ENCODE data around the gene SNAP47. TPM values are rescaled to one million over a fixed set of nuclear protein-coding genes. Genes with fewer than 3 reads are reported as not detected.

SNAP47 gene
- total and polyA plus RNA-seq, 2 of the 4 experiments (the other 2 are of a cell fraction): 39.4 to 72.9 TPM

DNA sequence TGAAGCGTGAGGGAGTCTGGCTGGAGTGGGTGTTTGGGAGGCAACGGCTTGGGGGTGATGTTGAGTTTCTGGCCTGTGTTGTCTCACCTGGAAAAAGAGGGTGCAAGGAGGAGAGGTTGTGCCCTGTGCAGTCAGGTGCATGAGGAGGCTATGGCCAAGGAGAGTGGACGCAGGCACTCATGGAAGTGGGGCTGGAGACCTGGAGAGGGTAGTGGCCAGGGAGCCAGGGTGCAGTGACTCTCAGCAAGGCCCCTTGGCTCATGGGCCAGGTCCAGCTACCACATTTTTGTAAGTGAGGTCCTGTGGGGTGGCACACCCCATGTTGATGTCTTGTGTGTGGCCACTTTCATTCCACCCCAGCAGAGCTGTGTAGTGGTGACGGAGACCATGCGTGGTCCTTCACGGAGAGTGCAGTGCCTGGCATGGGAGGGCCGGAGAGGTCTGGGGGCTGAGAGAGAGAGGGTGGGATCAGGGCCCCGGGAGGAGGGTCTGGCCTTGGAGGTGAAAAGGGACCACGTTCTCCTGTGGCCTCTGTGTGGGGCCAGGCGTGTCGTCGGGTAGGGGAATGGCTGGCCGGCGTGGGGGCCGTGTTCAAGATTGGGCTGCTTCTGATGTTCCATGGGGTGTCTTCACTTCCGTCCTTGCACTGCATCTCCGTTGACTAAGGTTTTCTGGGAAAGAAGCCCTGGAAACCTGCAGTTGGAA lies 6.1 kb downstream of the SNAP47 start:
- Histone ChIP-seq H2BK20ac (ENCODE audit: low read depth, low read length) (no peak overlapping the region), H3K9me3 (ENCODE audit: control insufficient read depth, insufficient read depth, low read length) (no peaks in the 10 kb centered on the region), H4K8ac (ENCODE audit: low read depth in 2 of 2, low read length in 2 of 2) (no peak overlapping the region), H2AFZ (replicated peaks; ENCODE audit: low read length, poor library complexity) (no peak overlapping the region), H3K56ac (ENCODE audit: extremely low read depth, insufficient read depth, low read length) (no peak overlapping the region), H3K4me3 (ENCODE audit: insufficient read depth, low read depth, low read length) (no peak overlapping the region), H3K4me1 (ENCODE audit: control insufficient read depth, insufficient read depth, low read length) (no peaks in the 10 kb centered on the region), H3K36me3 (ENCODE audit: control insufficient read depth, insufficient read depth, low read length) (peaks cover 7% of the 10 kb centered on the region), H2BK15ac (ENCODE audit: low read depth, low read length) (no peak overlapping the region), H3K9me1 (ENCODE audit: insufficient read depth, low read length) (peaks cover 20% of the 10 kb centered on the region), H4K20me1 (ENCODE audit: insufficient read depth, low read length) (peaks cover 43% of the 10 kb centered on the region), H2AK5ac (ENCODE audit: low read depth, low read length) (no peak overlapping the region), H2BK5ac (ENCODE audit: low read depth, low read length, poor library complexity, severe bottlenecking) (no peak overlapping the region), H3K4me2 (ENCODE audit: low read depth, low read length) (no peak overlapping the region), H4K91ac (ENCODE audit: insufficient read depth, low read depth, low read length) (no peak overlapping the region), H3K4ac (ENCODE audit: low read depth, low read length) (no peak overlapping the region), H3K79me1 (ENCODE audit: low read depth in 1 of 2, low read length in 2 of 2) (peaks cover 41 to 88% of the 10 kb centered on the region in 2 experiments), H3K27me3 (ENCODE audit: control insufficient read depth, insufficient read depth, low read length) (no peaks in the 10 kb centered on the region), H3K23ac (ENCODE audit: low read depth, low read length) (no peak overlapping the region), H4K5ac (ENCODE audit: low read depth, low read length) (no peak overlapping the region), H2AK9ac (replicated peaks; ENCODE audit: low read depth, low read length, poor library complexity) (no peak overlapping the region), H3K9ac (ENCODE audit: low read depth, low read length) (no peak overlapping the region), H2BK120ac (ENCODE audit: low read depth, low read length) (no peak overlapping the region), H3K18ac (ENCODE audit: low read depth, low read length) (no peak overlapping the region), H3K27ac (ENCODE audit: insufficient read depth, low read length) (no peak overlapping the region), H3K14ac (replicated peaks; ENCODE audit: low read depth, low read length) (no peak overlapping the region)
- BruUV-seq (replicated peaks): no TSS peak
- TF ChIP-seq, protein P1, sequence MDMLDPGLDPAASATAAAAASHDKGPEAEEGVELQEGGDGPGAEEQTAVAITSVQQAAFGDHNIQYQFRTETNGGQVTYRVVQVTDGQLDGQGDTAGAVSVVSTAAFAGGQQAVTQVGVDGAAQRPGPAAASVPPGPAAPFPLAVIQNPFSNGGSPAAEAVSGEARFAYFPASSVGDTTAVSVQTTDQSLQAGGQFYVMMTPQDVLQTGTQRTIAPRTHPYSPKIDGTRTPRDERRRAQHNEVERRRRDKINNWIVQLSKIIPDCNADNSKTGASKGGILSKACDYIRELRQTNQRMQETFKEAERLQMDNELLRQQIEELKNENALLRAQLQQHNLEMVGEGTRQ (IDR thresholded peaks at IDR 0.05; ENCODE audit: low read depth, low read length): no peak
- TF ChIP-seq MAZ (IDR thresholded peaks at IDR 0.05; ENCODE audit: borderline replicate concordance, low read depth, low read length): no peak
- no peak for TF ChIP-seq FOS (IDR thresholded peaks at IDR 0.05; ENCODE audit: low read depth, low read length)
- no peak for TF ChIP-seq MXI1 (IDR thresholded peaks at IDR 0.05; ENCODE audit: borderline replicate concordance, low read depth, low read length)
- TF ChIP-seq RFX5 (IDR thresholded peaks at IDR 0.05; ENCODE audit: low read depth, low read length): no peak
- TF ChIP-seq RCOR1 (IDR thresholded peaks at IDR 0.05; ENCODE audit: insufficient replicate concordance, low read length): no peak
- TF ChIP-seq NFE2L2 (IDR thresholded peaks at IDR 0.05; ENCODE audit: low read depth, low read length): no peak
- no peak for TF ChIP-seq SMC3 (IDR thresholded peaks at IDR 0.05; ENCODE audit: low read depth, low read length)
- TF ChIP-seq, protein P2, sequence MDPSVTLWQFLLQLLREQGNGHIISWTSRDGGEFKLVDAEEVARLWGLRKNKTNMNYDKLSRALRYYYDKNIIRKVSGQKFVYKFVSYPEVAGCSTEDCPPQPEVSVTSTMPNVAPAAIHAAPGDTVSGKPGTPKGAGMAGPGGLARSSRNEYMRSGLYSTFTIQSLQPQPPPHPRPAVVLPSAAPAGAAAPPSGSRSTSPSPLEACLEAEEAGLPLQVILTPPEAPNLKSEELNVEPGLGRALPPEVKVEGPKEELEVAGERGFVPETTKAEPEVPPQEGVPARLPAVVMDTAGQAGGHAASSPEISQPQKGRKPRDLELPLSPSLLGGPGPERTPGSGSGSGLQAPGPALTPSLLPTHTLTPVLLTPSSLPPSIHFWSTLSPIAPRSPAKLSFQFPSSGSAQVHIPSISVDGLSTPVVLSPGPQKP (IDR thresholded peaks at IDR 0.05; ENCODE audit: borderline replicate concordance, low read depth, low read length): no peak
- TF ChIP-seq POLR2A (IDR thresholded peaks at IDR 0.05; ENCODE audit: low read depth, low read length): no peak
- TF ChIP-seq MAFK (IDR thresholded peaks at IDR 0.05; ENCODE audit: low read depth, low read length): no peak
- in situ Hi-C loops (cut with MboI; ENCODE audit: low sequenced_read_pairs) (no loop called here), dilution Hi-C loops (cut with HindIII; ENCODE audit: low sequenced_read_pairs, unreplicated experiment) (no loop called here), intact Hi-C loops (cut with micrococcal nuclease) (no loop called here)
- DNase-seq (no peak), ATAC-seq (ENCODE audit: low read depth) (no peak)
- CTCF ChIA-PET: no interaction called here
- POLR2A ChIA-PET (ENCODE audit: unreplicated experiment): no interaction called here
- WGBS, 2 experiments (ENCODE audit: extremely low coverage in 2 of 2, insufficient read length in 1 of 2): 80% methylated on average over 5 of the region's 17 CpGs; no CpG with 5 or more reads in 1 of the 2 experiments

All from IMR-90 (cell line).